Ovary (tissue), 9 donors: ENCODE results near the gene MDN1. TPM values are rescaled to one million over a fixed set of nuclear protein-coding genes. Genes with fewer than 3 reads are reported as not detected.

Experiments
- DNase-seq, 5 donors: peaks; one replicate each; pipeline ENCODE4 v3.0.0-alpha.2; 2019 to 2020
- H3K27ac ChIP-seq, 2 donors: fragments of 200-600 bp; one replicate each; pipeline versions ENCODE4 v1.5.1 to v1.8.0; 2019 to 2022
- H3K27me3 ChIP-seq: fragments of 200-600 bp; one replicate; pipeline ENCODE4 v1.8.0; 2022
- H3K36me3 ChIP-seq: fragments of 200-600 bp; sonication (generic); one replicate; pipeline ENCODE4 v1.5.1; 2019
- H3K4me1 ChIP-seq: one replicate; pipeline ENCODE4 v1.8.1; 2013; ENCODE audit warnings: mild to moderate bottlenecking, moderate library complexity; ENCODE audit not compliant: insufficient read depth
- H3K4me3 ChIP-seq: fragments of 200-600 bp; sonication (generic); one replicate; pipeline ENCODE4 v1.5.1; 2017
- H3K9me3 ChIP-seq, 2 donors: fragments of 200-600 bp in 1 of 2; sonication (generic) in 1 of 2; one replicate each; pipeline versions ENCODE4 v1.5.1 to v1.8.1; 2013 to 2019; ENCODE audit warnings: mild to moderate bottlenecking in 1 of 2, moderate library complexity in 1 of 2
- EP300 ChIP-seq: sonication (generic); formaldehyde crosslinking; IDR thresholded peaks from one replicate; pipeline ENCODE4 v1.6.1; 2017; ENCODE audit warnings: antibody characterized with exemption
- POLR2A ChIP-seq: fragments of 450-650 bp; IDR thresholded peaks from one replicate; pipeline ENCODE4 v1.6.1; 2017; ENCODE audit warnings: antibody characterized with exemption, mild to moderate bottlenecking, moderate library complexity
- WGBS, 3 donors: extraction: QIAGEN DNeasy Blood & Tissue Kit in 1 of 3; methylation state at CpG; one replicate each; pipeline versions ENCODE4 v1.1.5 to v1.1.7; 2013 to 2017; 5-methylcytosine and 5-hydroxymethylcytosine counted together
- intact Hi-C, 4 donors: fragments of 100-400 bp; cut with DNase I; formaldehyde crosslinking; loops; one replicate each; pipeline versions ENCODE4 v1.11.0 to v1.15.1; 2022 to 2023
- polyA plus RNA-seq, 2 donors: library from polyadenylated mRNA; stranded (reverse); fragments of 200-250 nt in 1 of 2; fragments of 350-450 nt in 1 of 2; fragmentation: Illumina TruSeq in 1 of 2; extraction: RNeasy Lipid Tissue Mini Kit (QIAGEN cat#74804) in 1 of 2; gene quantifications; one replicate each; pipeline ENCODE4 v1.2.3, GENCODE V29; 2013 to 2014
- total RNA-seq, 7 donors: library from RNA; depleted of rRNA in 2 of 7; stranded (reverse); fragments of >200 nt in 2 of 7; fragmentation: NEBNext Ultra II Directional in 3 of 7; extraction: Animal tissue kit (Norgen Biotek cat#: 25700) in 3 of 7; gene quantifications; one replicate each; pipeline versions ENCODE4 v1.1.0 to v1.2.4, GENCODE V29; 2016 to 2023
- TF ChIP-seq, protein P1 (sequence below), 3 donors: fragments of 450-650 bp in 2 of 3; fragments of 200-600 bp in 1 of 3; IDR thresholded peaks; one replicate each; pipeline versions ENCODE4 v1.5.1 to v1.8.0; 2016 to 2022; ENCODE audit warnings: antibody characterized with exemption in 3 of 3, mild to moderate bottlenecking in 1 of 3
- donor health status: DM: no; HTN: no; CAD: no; lungs with moderate emphysema.
- donor health status: DM: no; HTN: no; CAD: no.
- donor health status: Bipolar disorder and iron deficiency.
- donor health status: DM: yes; HTN: yes; CAD: no.
- donor health status: DM: no; HTN: no; CAD: no.
- donor health status: DM: yes; HTN: yes; CAD: no.

The MDN1 gene
- total and polyA plus RNA-seq, 9 donors, result 11.9 to 51.5 (median 32.3) TPM

DNA sequence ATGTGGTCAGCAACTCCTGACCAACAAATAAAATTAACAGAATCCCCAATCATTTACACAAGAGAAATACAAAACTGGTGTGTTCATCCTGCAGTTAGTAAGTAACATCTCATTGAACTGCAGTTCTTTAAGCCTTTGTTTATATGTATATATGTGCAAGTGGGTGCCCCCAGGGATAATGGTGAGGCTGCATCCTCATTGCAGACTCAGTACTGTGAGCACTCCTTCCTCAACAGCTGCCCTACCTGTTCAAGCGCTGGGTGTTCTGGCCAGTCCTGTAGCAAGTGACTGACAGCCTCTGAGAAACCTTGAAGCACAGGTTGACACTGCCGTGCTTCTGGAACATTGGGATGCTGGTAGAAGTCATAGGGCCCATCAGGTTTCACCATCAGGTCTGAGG lies 131.3 kb downstream of the MDN1 start:
- no peaks in the 10 kb centered on the region for H3K27me3 ChIP-seq
- TF ChIP-seq POLR2A (no peak), EP300 (no peak)
- TF ChIP-seq, protein P1, sequence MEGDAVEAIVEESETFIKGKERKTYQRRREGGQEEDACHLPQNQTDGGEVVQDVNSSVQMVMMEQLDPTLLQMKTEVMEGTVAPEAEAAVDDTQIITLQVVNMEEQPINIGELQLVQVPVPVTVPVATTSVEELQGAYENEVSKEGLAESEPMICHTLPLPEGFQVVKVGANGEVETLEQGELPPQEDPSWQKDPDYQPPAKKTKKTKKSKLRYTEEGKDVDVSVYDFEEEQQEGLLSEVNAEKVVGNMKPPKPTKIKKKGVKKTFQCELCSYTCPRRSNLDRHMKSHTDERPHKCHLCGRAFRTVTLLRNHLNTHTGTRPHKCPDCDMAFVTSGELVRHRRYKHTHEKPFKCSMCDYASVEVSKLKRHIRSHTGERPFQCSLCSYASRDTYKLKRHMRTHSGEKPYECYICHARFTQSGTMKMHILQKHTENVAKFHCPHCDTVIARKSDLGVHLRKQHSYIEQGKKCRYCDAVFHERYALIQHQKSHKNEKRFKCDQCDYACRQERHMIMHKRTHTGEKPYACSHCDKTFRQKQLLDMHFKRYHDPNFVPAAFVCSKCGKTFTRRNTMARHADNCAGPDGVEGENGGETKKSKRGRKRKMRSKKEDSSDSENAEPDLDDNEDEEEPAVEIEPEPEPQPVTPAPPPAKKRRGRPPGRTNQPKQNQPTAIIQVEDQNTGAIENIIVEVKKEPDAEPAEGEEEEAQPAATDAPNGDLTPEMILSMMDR (IDR thresholded peaks at IDR 0.05), result no peak
- no peaks in the 10 kb centered on the region for H3K36me3 ChIP-seq
- no peak overlapping the region for H3K4me3 ChIP-seq
- no peaks in the 10 kb centered on the region for H3K9me3 ChIP-seq
- H3K4me1 ChIP-seq, result no peaks in the 10 kb centered on the region
- DNase-seq, result no peak
- 96 to 98% (median 97%) methylated on average over 2 of the region's 2 CpGs for WGBS, 3 donors
- H3K27ac ChIP-seq, result no peak overlapping the region
- intact Hi-C loops, result no loop called here

DNA sequence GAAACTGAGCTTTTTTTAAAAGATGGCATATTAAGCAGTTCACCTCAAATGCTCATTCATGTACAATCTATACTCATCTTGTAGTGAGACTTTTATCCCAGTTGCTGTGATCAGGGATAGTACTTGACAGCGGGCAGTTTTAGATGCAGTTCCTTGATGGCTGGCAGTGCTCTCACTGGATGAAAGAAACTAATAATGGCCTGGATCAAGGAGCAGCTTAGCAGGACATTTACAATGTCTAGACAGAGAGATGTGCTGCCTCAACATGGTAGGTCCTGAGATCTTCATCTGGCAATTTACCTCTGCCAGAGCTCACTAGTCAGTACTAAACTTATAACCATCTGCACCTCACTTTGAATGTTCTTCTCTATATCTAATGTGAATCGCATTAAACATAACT lies 134.3 kb downstream of the MDN1 start:
- H3K36me3 ChIP-seq, result no peaks in the 10 kb centered on the region
- WGBS, 3 donors, result 96 to 100% (median 99%) methylated on average over 2 of the region's 2 CpGs
- DNase-seq, result no peak

DNA sequence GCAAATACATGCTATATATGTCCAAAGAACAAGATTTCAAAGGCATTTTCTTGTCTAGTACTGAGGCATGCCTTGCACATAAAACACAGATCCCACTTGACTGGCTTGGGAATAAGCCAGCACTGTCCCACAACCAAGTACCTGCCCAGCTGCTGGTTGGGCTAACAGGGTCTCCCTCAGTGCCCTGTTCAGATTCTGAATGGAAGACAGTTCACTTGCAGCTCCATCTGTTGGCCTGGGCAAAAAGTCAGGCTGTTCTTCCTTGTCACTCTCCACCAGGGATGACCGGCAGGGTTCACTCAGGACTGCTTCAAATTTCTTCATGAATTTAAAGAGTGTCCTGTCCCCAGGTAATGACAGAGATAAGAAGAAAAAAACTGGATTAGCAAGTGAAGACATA lies 136.6 kb downstream of the MDN1 start:
- Histone ChIP-seq H3K27ac (no peak overlapping the region), H3K4me1 (no peaks in the 10 kb centered on the region), H3K27me3 (no peaks in the 10 kb centered on the region), H3K9me3 (no peaks in the 10 kb centered on the region), H3K4me3 (no peak overlapping the region), H3K36me3 (no peaks in the 10 kb centered on the region)
- intact Hi-C loops, result no loop called here
- TF ChIP-seq, protein P1 (IDR thresholded peaks at IDR 0.05), result no peak
- TF ChIP-seq POLR2A, result no peak
- no peak for TF ChIP-seq EP300
- 86 to 100% (median 95%) methylated on average over 1 of the region's 1 CpG for WGBS, 3 donors
- DNase-seq, result no peak

More for the DNA sequence above, 134.3 kb downstream of the MDN1 start:
- H3K27me3 ChIP-seq, result no peaks in the 10 kb centered on the region
- H3K9me3 ChIP-seq, result no peaks in the 10 kb centered on the region
- H3K27ac ChIP-seq, result no peak overlapping the region
- no peak overlapping the region for H3K4me3 ChIP-seq
- H3K4me1 ChIP-seq, result no peaks in the 10 kb centered on the region
- TF ChIP-seq POLR2A, result no peak
- TF ChIP-seq, protein P1 (IDR thresholded peaks at IDR 0.05), result no peak
- TF ChIP-seq EP300, result no peak
- intact Hi-C loops, result no loop called here

DNA sequence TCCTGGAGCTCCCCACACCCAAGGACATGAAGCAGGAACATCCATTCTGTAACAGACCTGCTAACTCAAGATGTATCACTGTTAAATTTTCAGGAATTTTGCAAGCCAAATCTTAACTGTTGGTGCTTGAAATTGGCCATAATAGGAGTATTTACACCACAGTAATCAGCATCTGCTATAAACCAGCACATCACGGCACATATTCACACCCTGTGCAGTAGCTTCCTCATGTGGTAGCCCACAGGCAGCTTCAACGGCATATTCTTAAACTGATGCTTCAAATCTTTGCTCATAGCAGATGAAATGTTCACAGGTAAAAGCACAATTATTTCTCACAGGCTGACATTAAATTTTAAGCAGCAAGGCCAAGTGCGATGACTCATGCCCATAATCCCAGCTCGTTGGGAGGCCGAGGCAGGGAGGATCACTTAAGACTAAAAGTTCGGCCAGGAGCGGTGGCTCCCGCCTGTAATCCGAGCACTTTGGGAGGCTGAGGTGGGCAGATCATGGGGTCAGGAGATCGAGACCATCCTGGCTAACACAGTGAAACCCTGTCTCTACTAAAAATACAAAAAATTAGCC lies 137.5 kb downstream of the MDN1 start:
- no peaks in the 10 kb centered on the region for H3K27me3 ChIP-seq
- no peak for DNase-seq
- no peak overlapping the region for H3K27ac ChIP-seq
- no peaks in the 10 kb centered on the region for H3K9me3 ChIP-seq
- WGBS, 3 donors, result 86 to 95% (median 94%) methylated on average over 10 of the region's 10 CpGs
- no peaks in the 10 kb centered on the region for H3K36me3 ChIP-seq
- intact Hi-C loops, result no loop called here
- H3K4me3 ChIP-seq, result no peak overlapping the region
- TF ChIP-seq EP300 (no peak), POLR2A (no peak)
- TF ChIP-seq, protein P1 (IDR thresholded peaks at IDR 0.05), result no peak
- no peaks in the 10 kb centered on the region for H3K4me1 ChIP-seq
